GM18909 (cell line): ENCODE data around the gene ADIRF.
"Not testable (repeated sequence)": the region's sequence is repeated elsewhere in the genome, so short reads cannot be mapped to it uniquely, and the experiment has no call there.

Source experiments
- ATAC-seq: cut with Tn5 transposase; IDR thresholded peaks from one replicate; pipeline ENCODE4 v1.9.1; 2021; ENCODE audit warnings: mild to moderate bottlenecking; ENCODE audit not compliant: unreplicated experiment, poor library complexity

Gene ADIRF

GRCh38 chr10:87019066-87019465 lies 50.8 kb downstream of the ADIRF start:
- not testable (repeated sequence) for ATAC-seq

GRCh38 chr10:87019504-87019903 lies 51.2 kb downstream of the ADIRF start:
- not testable (repeated sequence) for ATAC-seq

DNA sequence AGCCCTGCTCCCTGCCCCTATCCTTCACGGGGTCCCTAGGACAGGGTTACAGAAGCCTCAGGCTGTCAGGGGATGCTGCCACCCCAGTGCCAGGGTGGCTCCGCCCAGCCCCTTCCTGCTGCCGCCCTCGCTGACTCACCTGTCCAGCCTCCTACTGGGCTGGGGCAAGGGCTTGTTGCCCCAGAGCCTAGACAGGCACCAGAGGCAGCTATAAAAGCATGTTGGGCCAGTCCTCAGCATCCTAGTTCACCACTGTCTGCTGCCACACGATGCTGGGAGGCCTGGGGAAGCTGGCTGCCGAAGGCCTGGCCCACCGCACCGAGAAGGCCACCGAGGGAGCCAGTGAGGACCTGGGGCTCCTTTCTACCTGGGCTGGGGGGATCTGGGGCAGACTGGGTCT lies 51.8 kb downstream of the ADIRF start, which contains the start of gene FAM25A:
FAM25A (plus strand) TSS at position 239 of the 400 bp plus-strand sequence; CDS start at position 270, 31 bp downstream.
- not testable (repeated sequence) for ATAC-seq
